OCI-LY3 (cell line): ENCODE data around the gene TSPEAR.

ENCODE experiments used
- H2AFZ ChIP-seq: fragments of 200-600, 300-600 bp; shearing (Covaris generic); 2 replicates; pipeline ENCODE4 v1.6.0; 2014; ENCODE audit warnings: antibody characterized with exemption, low read depth, low read length
- H3K27ac ChIP-seq: fragments of 200-600, 300-600 bp; sonication (generic); 2 replicates; pipeline ENCODE4 v1.5.1; 2014; ENCODE audit warnings: mild to moderate bottlenecking, low read length, moderate library complexity, mixed read lengths
- H3K27me3 ChIP-seq: fragments of 200-600, 300-600 bp; sonication (generic); 2 replicates; pipeline ENCODE4 v1.6.1; 2014; ENCODE audit warnings: low read depth, low read length, mixed read lengths
- H3K36me3 ChIP-seq: fragments of 200-600, 300-600 bp; sonication (generic); replicated peaks from 2 replicates; pipeline ENCODE3; 2014; ENCODE audit warnings: low read depth, low read length, mixed read lengths
- H3K4me1 ChIP-seq: fragments of 300-600, 200-600 bp; sonication (generic); 2 replicates; pipeline ENCODE4 v1.6.1; 2014; ENCODE audit warnings: low read length, mixed read lengths
- H3K4me2 ChIP-seq: fragments of 200-600, 300-600 bp; sonication (generic); 2 replicates; pipeline ENCODE4 v1.6.1; 2014; ENCODE audit warnings: low read length, mixed read lengths
- H3K4me3 ChIP-seq: fragments of 300-600, 200-600 bp; sonication (generic); 2 replicates; pipeline ENCODE4 v1.5.1; 2014; ENCODE audit warnings: antibody characterized with exemption, mild to moderate bottlenecking, low read length, moderate library complexity
- H3K79me2 ChIP-seq: fragments of 300-600, 200-600 bp; shearing (Covaris generic); 2 replicates; pipeline ENCODE4 v1.6.1; 2014; ENCODE audit warnings: mild to moderate bottlenecking, low read length, mixed read lengths
- H3K9ac ChIP-seq: fragments of 300-600, 200-600 bp; shearing (Covaris generic); 2 replicates; pipeline ENCODE4 v1.6.0; 2014; ENCODE audit warnings: mild to moderate bottlenecking, low read length, moderate library complexity
- H3K9me3 ChIP-seq: fragments of 200-600, 300-600 bp; shearing (Covaris generic); 2 replicates; pipeline ENCODE4 v1.6.1; 2014; ENCODE audit warnings: low read length, mixed read lengths; ENCODE audit not compliant: insufficient read depth
- H4K20me1 ChIP-seq: fragments of 200-600, 300-600 bp; sonication (generic); 2 replicates; pipeline ENCODE4 v1.6.1; 2016; ENCODE audit warnings: low read length, mixed read lengths; ENCODE audit not compliant: insufficient read depth
- EZH2phosphoT487 ChIP-seq: fragments of 200-600 bp; shearing (Covaris generic); IDR thresholded peaks from 2 replicates; pipeline ENCODE4 v1.6.1; 2018; ENCODE audit warnings: antibody characterized with exemption, mixed run types, low read depth
- TF ChIP-seq, protein P1 (sequence below): fragments of 200-600, 300-600 bp; sonication (generic); IDR thresholded peaks from 2 replicates; pipeline ENCODE4 v1.5.1; 2014; ENCODE audit warnings: antibody characterized with exemption, low read length, low read depth

TSPEAR gene

DNA sequence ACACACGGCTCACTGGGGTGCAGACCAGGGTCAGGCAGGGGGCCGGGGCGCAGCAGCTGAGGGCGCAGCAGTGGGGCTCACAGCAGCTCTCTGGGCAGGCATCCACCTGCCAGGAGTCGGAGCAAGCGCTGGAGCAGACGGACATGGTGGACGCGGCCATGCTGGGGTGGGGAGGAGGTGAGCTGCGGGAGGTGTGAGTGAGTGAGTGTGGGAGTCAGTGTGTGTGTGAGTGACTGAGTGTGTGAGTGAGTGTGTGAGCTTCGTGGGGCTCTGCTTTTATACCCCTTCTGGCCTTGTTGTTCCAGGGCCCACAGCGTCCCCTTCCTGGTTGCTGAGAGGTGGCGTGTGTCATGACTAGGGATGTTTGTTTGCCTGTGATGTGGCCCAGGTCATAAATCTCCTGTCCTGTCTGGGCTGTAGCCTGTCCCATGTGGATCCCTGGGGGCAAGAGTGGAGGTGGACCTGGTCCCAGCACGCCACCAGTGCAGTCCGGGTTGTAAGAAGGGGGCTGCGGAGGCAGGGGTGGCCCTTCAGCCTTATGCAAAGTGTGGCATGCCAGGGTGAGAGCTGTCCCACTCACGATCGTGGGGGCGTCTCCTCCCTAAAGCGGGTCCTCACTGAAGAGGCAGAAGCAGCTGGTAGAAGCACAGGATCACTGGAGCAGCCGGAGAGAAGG, 171.2 kb downstream of the TSPEAR start, which contains the start of gene KRTAP10-1:
KRTAP10-1 (minus strand) TSS at position 205 of the 676 bp plus-strand sequence; CDS start at position 160, 45 bp downstream.
- TF ChIP-seq EZH2phosphoT487: no peak
- TF ChIP-seq, protein P1, sequence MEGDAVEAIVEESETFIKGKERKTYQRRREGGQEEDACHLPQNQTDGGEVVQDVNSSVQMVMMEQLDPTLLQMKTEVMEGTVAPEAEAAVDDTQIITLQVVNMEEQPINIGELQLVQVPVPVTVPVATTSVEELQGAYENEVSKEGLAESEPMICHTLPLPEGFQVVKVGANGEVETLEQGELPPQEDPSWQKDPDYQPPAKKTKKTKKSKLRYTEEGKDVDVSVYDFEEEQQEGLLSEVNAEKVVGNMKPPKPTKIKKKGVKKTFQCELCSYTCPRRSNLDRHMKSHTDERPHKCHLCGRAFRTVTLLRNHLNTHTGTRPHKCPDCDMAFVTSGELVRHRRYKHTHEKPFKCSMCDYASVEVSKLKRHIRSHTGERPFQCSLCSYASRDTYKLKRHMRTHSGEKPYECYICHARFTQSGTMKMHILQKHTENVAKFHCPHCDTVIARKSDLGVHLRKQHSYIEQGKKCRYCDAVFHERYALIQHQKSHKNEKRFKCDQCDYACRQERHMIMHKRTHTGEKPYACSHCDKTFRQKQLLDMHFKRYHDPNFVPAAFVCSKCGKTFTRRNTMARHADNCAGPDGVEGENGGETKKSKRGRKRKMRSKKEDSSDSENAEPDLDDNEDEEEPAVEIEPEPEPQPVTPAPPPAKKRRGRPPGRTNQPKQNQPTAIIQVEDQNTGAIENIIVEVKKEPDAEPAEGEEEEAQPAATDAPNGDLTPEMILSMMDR: no peak
- Histone ChIP-seq H3K27ac (no peak within 1 kb of the TSS), H3K9ac (no peak within 1 kb of the TSS), H3K4me2 (no peak within 1 kb of the TSS), H3K9me3 (no peaks in the 10 kb centered on the region), H3K27me3 (no peaks in the 10 kb centered on the region), H2AFZ (no peak within 1 kb of the TSS), H3K4me3 (no peak within 1 kb of the TSS), H4K20me1 (no peaks in the 10 kb centered on the region), H3K4me1 (no peaks in the 10 kb centered on the region), H3K79me2 (no peaks in the 10 kb centered on the region), H3K36me3 (no peaks in the 10 kb centered on the region)

DNA sequence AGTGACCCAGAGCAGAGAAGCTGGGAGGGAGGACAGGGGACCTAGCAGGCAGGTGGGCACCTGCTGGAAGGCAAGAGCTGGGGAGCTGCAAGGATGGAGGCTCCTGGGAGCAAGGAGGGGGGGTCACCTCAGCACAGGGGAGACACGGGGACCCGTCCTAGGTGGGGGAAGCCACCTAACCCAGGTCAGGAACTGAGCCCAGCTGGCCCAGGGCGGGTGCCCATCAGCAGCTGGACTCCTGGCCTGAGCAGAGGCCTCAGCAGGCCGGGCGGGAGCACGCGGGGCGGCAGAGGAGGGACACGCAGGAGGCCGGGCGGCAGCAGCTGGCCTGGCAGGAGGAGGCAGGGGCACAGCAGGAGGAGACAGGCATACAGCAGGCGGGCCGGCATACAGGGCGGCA, 172.3 kb downstream of the TSPEAR start:
- Histone ChIP-seq H3K4me1 (no peaks in the 10 kb centered on the region), H3K36me3 (no peaks in the 10 kb centered on the region), H4K20me1 (no peaks in the 10 kb centered on the region), H3K79me2 (no peaks in the 10 kb centered on the region), H3K9ac (no peak overlapping the region), H3K27ac (no peak overlapping the region), H3K9me3 (no peaks in the 10 kb centered on the region), H3K4me2 (no peak overlapping the region), H3K27me3 (no peaks in the 10 kb centered on the region), H2AFZ (no peak overlapping the region), H3K4me3 (no peak overlapping the region)
- no peak for TF ChIP-seq EZH2phosphoT487
- TF ChIP-seq, protein P1: no peak

DNA sequence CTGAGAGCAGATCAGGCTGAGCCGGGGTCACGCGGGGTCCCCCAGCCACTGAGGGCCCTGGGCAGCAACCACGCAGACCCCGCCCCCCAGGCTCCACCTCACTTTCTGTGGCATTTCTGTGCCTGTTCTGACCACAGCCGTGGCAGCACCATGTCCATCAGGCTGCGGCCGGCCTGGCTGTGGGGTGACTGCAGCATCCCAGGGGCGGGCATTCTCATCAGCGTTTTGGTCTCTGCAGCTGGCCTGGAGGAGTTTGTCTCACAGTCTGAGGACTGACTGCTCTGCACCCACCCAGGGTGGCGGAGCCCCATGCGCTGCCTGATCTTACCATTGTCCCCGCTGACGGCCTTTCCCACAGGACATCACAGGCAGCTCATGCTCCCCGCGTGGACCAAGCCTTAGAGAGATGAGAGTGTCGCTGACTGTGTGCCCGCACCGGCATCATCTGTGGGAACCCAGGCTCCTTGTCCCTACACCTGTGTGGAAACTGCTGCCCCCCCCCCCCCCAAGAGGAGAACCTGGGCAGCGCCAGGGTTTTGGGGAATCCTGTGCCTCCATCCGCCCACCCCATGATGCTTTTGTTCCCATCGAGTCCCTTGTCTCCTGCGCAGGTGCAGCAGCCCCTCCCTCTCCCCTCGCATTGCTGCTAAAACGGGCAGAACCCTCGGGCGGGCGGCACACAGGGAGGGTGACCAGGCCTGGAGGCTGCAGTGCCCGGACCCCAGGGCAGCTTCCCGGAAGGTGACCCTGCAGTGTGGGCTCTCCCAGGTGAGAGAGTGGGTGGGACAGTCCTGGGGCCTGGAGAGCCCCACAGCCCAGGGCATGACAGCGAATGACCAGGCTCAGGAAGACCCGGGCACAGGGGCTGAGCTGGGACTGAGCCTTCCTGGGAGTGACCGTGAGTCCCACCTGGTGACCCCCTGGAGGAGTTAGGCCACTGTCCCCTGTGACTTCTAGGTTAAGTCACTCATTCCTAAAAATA, 173.2 kb downstream of the TSPEAR start:
- TF ChIP-seq, protein P1: no peak
- no peak for TF ChIP-seq EZH2phosphoT487
- H3K4me2 ChIP-seq: no peak overlapping the region
- H3K27ac ChIP-seq: no peak overlapping the region
- no peaks in the 10 kb centered on the region for H3K9me3 ChIP-seq
- no peaks in the 10 kb centered on the region for H3K79me2 ChIP-seq
- H3K27me3 ChIP-seq: no peaks in the 10 kb centered on the region
- H3K4me3 ChIP-seq: no peak overlapping the region
- H4K20me1 ChIP-seq: no peaks in the 10 kb centered on the region
- H3K4me1 ChIP-seq: no peaks in the 10 kb centered on the region
- no peaks in the 10 kb centered on the region for H3K36me3 ChIP-seq
- no peak overlapping the region for H3K9ac ChIP-seq
- no peak overlapping the region for H2AFZ ChIP-seq

DNA sequence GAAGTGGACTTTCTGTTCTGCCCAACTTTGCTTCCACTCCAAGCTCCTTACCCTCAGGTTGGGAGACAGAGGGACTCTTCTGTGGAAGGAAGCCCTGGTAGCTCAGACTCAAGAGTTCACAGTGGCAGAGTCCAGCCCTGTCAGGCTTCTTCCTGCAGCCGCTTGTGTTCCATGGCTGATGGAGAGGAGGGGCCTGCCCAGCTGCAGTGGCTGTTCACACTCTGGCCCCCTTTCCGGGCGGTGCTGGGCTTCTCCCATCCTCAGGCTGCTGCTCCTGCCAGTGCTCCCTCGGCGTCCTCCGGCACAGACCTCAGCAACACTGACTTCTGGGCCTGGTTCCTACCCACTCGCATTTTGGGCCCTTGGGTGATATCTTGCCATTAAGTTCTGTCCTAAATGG, 175.4 kb downstream of the TSPEAR start:
- Histone ChIP-seq H3K36me3 (no peaks in the 10 kb centered on the region), H3K27me3 (no peaks in the 10 kb centered on the region), H3K27ac (no peak overlapping the region), H4K20me1 (no peaks in the 10 kb centered on the region), H3K4me3 (no peak overlapping the region), H3K4me1 (no peaks in the 10 kb centered on the region), H3K9ac (no peak overlapping the region), H3K79me2 (no peaks in the 10 kb centered on the region), H2AFZ (no peak overlapping the region), H3K4me2 (no peak overlapping the region), H3K9me3 (no peaks in the 10 kb centered on the region)
- no peak for TF ChIP-seq EZH2phosphoT487
- TF ChIP-seq, protein P1: no peak
